T-helper 1 cell (primary cell): ENCODE results near the gene RRP1B.
A peak's percentile ranks its signal among the peaks of the same experiment; 100 is the strongest.

Experiments used
- DNase-seq, 5 donors: peaks; one replicate each; pipeline ENCODE4 v3.0.0-alpha.2; 2012 to 2020

RRP1B gene

GRCh38 chr21:43728467-43729390 is 69.4 kb downstream of the RRP1B start:
- peak; percentile 72 to 85 (median 74) for DNase-seq

GRCh38 chr21:43731476-43731875 is 72.1 kb downstream of the RRP1B start:
- DNase-seq = no peak

GRCh38 chr21:43731891-43732711 is 72.7 kb downstream of the RRP1B start:
- DNase-seq = no peak

GRCh38 chr21:43733060-43733459 is 73.7 kb downstream of the RRP1B start:
- no peak for DNase-seq

- DNase-seq = no peak
Measured at GRCh38 chr21:43733529-43734071, 74.2 kb downstream of the RRP1B start.

- DNase-seq = peak in 1 of 5 donors; percentile 47
Measured at GRCh38 chr21:43734131-43734927, 75.0 kb downstream of the RRP1B start.

GRCh38 chr21:43734928-43735229 is 75.5 kb downstream of the RRP1B start:
- DNase-seq = no peak

- DNase-seq = no peak
Measured at GRCh38 chr21:43735236-43736091, 76.1 kb downstream of the RRP1B start.

- no peak for DNase-seq
Measured at GRCh38 chr21:43736224-43736883, 77.0 kb downstream of the RRP1B start.

GRCh38 chr21:43737158-43737950 is 78.0 kb downstream of the RRP1B start:
- no peak for DNase-seq

- DNase-seq = no peak
Measured at GRCh38 chr21:43739621-43740435, 80.5 kb downstream of the RRP1B start.

- DNase-seq = peak in 2 of 5 donors; percentile 26 to 68
Measured at GRCh38 chr21:43740497-43741156, 81.3 kb downstream of the RRP1B start.

- DNase-seq = no peak
Measured at GRCh38 chr21:43741423-43742096, 82.2 kb downstream of the RRP1B start.

- DNase-seq = no peak
Measured at GRCh38 chr21:43743947-43744346, 84.6 kb downstream of the RRP1B start.

GRCh38 chr21:43744725-43745124 is 85.4 kb downstream of the RRP1B start:
- DNase-seq = no peak
